PC-9 (cell line): ENCODE measurements around the gene TRPV6. TPM values are rescaled to one million over a fixed set of nuclear protein-coding genes. Genes with fewer than 3 reads are reported as not detected.

ENCODE experiments used
- BruUV-seq: library from RNA; stranded (reverse); fragments of 400-500 nt; replicated peaks from 2 replicates; lab custom pipeline; 2021; lab: Mats Ljungman, UMichigan
- CTCF ChIA-PET: fragments of 300-600 bp; sonication (Branson Sonifier 250); formaldehyde crosslinking; loops from one replicate; lab custom pipeline; 2022; ENCODE audit warnings: antibody characterized with exemption; lab: Charles Lee
- POLR2A ChIA-PET: fragments of 300-600 bp; sonication (Branson Sonifier 250); formaldehyde crosslinking; loops from one replicate; lab custom pipeline; 2022; ENCODE audit warnings: antibody characterized with exemption; ENCODE audit not compliant: unreplicated experiment; lab: Charles Lee
- DNase-seq, 2 experiments: peaks; one replicate each; pipeline versions ENCODE4 v3.0.0 to v3.0.0-alpha.2; 2015 to 2022; ENCODE audit warnings: mixed read lengths in 1 of 2
- H2AFZ ChIP-seq: fragments of 200-600 bp; sonication (generic); 2 replicates; pipeline ENCODE4 v1.8.1; 2017; ENCODE audit warnings: antibody characterized with exemption
- H3F3A ChIP-seq: fragments of 200-600 bp; sonication (generic); 2 replicates; pipeline ENCODE4 v1.8.1; 2017; ENCODE audit warnings: antibody characterized with exemption, mild to moderate bottlenecking, low read depth; ENCODE audit not compliant: insufficient read depth
- H3K27ac ChIP-seq: fragments of 200-600 bp; sonication (generic); 2 replicates; pipeline ENCODE4 v1.6.1; 2016; ENCODE audit warnings: mixed run types
- H3K27me3 ChIP-seq: fragments of 200-600 bp; sonication (generic); 2 replicates; pipeline ENCODE4 v1.6.1; 2016; ENCODE audit warnings: low read depth, mixed run types; ENCODE audit not compliant: insufficient read depth
- H3K36me3 ChIP-seq: fragments of 200-600 bp; sonication (generic); 2 replicates; pipeline ENCODE4 v1.6.1; 2016; ENCODE audit warnings: low read depth, mixed run types
- H3K4me1 ChIP-seq: fragments of 200-600 bp; sonication (generic); replicated peaks from 2 replicates; pipeline ENCODE4 v1.6.1; 2016; ENCODE audit warnings: mixed run types; ENCODE audit not compliant: insufficient read depth
- H3K4me2 ChIP-seq: fragments of 200-600 bp; sonication (generic); 2 replicates; pipeline ENCODE4 v1.6.1; 2017; ENCODE audit warnings: mixed run types
- H3K4me3 ChIP-seq: fragments of 200-600 bp; sonication (generic); 2 replicates; pipeline ENCODE4 v1.6.1; 2016; ENCODE audit warnings: mixed run types
- H3K79me2 ChIP-seq: fragments of 200-600 bp; sonication (generic); 2 replicates; pipeline ENCODE4 v1.6.1; 2017; ENCODE audit warnings: low read depth, mixed run types
- H3K9me2 ChIP-seq: fragments of 200-600 bp; sonication (generic); 2 replicates; pipeline ENCODE4 v1.8.1; 2017; ENCODE audit warnings: mild to moderate bottlenecking; ENCODE audit not compliant: insufficient read depth
- H3K9me3 ChIP-seq: fragments of 200-600 bp; sonication (generic); 2 replicates; pipeline ENCODE4 v1.8.1; 2016; ENCODE audit warnings: low read depth; ENCODE audit not compliant: insufficient read depth
- H4K20me1 ChIP-seq: fragments of 200-600 bp; sonication (generic); 2 replicates; pipeline ENCODE4 v1.8.1; 2017; ENCODE audit not compliant: insufficient read depth
- EZH2 ChIP-seq: fragments of 200-600 bp; sonication (generic); IDR thresholded peaks from 2 replicates; pipeline ENCODE4 v1.8.0; 2017; ENCODE audit warnings: antibody characterized with exemption, low read depth
- intact Hi-C: fragments of 100-400 bp; cut with micrococcal nuclease; formaldehyde crosslinking; loops from one replicate; pipeline ENCODE4 v1.10.0; 2022; ENCODE audit not compliant: unreplicated experiment
- total RNA-seq: library from RNA; stranded (reverse); gene quantifications from 2 replicates; pipeline ENCODE4 v1.2.3, GENCODE V29; 2021
- TF ChIP-seq, protein P1 (sequence below): fragments of 200-600 bp; sonication (generic); conservative IDR thresholded peaks from 2 replicates; pipeline ENCODE4 v1.6.1; 2017; ENCODE audit warnings: mixed run types, antibody characterized with exemption, mild to moderate bottlenecking, moderate library complexity

TRPV6 gene
- total RNA-seq, 1 experiment from 2014 or later = 14.7 TPM

DNA sequence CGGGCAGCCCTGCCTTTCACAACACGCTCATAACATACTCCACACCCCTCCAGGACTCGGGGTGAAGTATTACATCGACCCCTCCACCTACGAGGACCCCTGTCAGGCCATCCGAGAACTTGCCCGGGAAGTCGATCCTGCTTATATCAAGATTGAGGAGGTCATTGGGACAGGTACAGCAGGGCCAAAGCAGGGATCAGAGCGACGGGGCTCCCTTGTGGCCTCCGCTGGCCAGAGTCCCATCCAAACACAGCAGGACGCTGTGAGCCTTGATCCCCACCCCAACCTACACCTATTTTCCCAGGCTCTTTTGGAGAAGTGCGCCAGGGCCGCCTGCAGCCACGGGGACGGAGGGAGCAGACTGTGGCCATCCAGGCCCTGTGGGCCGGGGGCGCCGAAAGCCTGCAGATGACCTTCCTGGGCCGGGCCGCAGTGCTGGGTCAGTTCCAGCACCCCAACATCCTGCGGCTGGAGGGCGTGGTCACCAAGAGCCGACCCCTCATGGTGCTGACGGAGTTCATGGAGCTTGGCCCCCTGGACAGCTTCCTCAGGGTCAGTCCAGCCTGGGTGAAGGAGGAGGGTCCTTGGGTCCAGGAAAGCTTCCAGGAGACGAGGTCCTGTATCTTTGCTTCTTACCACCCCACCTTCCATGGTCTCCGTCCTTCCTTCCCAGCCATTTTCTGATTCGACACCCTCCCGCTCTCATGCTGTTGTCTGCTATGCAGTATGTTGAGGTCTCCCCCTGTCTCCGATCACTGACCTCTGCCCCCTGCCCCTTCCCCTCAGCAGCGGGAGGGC, 17.2 kb downstream of the TRPV6 start:
- Histone ChIP-seq H3K4me3 (no peak overlapping the region), H3K4me1 (no peaks in the 10 kb centered on the region), H3K79me2 (no peaks in the 10 kb centered on the region), H3F3A (peaks cover 12% of the 10 kb centered on the region; the same call in 1 of the 2 replicates), H3K27me3 (no peaks in the 10 kb centered on the region), H3K36me3 (peaks cover 11% of the 10 kb centered on the region; the same call in 1 of the 2 replicates), H2AFZ (no peak overlapping the region), H3K27ac (no peak overlapping the region), H3K4me2 (no peak overlapping the region), H3K9me2 (no peaks in the 10 kb centered on the region), H3K9me3 (no peaks in the 10 kb centered on the region), H4K20me1 (no peaks in the 10 kb centered on the region)
- peak in 1 of 2 experiments; percentile 13 for DNase-seq
- ChIA-PET POLR2A (interaction anchor here (0.6 to 0.7 kb wide), 2 partner anchors 130 to 133 kb away, joined by 4 to 6 read pairs; no protein-coding TSS in a partner anchor), CTCF (no interaction called here)
- BruUV-seq = no TSS peak
- intact Hi-C loops = loop anchor here (5.0 kb wide), 1 partner anchor 236 kb away; no protein-coding TSS in a partner anchor
- TF ChIP-seq, protein P1, sequence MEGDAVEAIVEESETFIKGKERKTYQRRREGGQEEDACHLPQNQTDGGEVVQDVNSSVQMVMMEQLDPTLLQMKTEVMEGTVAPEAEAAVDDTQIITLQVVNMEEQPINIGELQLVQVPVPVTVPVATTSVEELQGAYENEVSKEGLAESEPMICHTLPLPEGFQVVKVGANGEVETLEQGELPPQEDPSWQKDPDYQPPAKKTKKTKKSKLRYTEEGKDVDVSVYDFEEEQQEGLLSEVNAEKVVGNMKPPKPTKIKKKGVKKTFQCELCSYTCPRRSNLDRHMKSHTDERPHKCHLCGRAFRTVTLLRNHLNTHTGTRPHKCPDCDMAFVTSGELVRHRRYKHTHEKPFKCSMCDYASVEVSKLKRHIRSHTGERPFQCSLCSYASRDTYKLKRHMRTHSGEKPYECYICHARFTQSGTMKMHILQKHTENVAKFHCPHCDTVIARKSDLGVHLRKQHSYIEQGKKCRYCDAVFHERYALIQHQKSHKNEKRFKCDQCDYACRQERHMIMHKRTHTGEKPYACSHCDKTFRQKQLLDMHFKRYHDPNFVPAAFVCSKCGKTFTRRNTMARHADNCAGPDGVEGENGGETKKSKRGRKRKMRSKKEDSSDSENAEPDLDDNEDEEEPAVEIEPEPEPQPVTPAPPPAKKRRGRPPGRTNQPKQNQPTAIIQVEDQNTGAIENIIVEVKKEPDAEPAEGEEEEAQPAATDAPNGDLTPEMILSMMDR = no peak
- TF ChIP-seq EZH2 = no peak

DNA sequence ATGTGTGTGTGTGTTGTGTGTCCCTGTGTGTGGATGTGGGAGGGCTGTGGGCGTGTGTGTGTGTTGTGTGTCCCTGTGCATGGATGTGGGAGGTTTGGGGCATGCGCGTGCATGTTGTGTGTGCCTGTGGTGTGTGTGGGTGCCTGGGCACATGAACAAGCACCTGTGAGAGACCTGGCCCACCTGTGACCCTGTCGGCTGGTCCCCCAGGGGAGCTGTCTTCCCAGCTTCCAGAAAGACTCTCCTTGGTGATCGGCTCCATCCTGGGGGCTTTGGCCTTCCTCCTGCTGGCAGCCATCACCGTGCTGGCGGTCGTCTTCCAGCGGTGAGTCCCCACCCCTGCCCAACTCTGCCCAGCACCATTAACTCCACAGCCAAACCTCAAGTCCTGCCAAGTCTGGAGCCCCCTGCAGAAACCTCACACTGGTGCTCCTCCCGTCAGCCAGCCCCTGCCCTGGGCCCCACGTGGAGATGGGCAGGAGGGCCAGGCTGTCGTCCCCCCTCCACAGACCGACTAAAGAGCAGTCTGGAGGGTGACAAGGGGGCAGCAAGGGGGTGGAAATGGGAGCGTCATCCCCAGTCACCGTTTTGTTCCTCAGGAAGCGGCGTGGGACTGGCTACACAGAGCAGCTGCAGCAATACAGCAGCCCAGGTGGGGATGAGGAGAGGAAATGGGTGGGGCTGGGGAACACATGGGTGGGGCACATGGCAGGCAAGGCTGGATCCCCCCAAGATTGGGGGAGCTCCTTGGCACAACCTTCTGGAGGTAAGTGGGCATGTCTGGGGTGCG, 18.0 kb downstream of the TRPV6 start:
- intact Hi-C loops = loop anchor here (2.0 to 5.0 kb wide), 2 partner anchors 235 to 333 kb away; no protein-coding TSS in a partner anchor
- POLR2A ChIA-PET = no interaction called here
- H3K27ac ChIP-seq = no peak overlapping the region
- CTCF ChIA-PET = no interaction called here
- TF ChIP-seq EZH2 = no peak
- TF ChIP-seq, protein P1 = no peak
- H3K9me2 ChIP-seq = no peaks in the 10 kb centered on the region
- H3F3A ChIP-seq = peaks cover 6% of the 10 kb centered on the region; the same call in 1 of the 2 replicates
- H3K4me2 ChIP-seq = no peak overlapping the region
- H3K9me3 ChIP-seq = no peaks in the 10 kb centered on the region
- H3K4me3 ChIP-seq = no peak overlapping the region
- H2AFZ ChIP-seq = no peak overlapping the region
- no peaks in the 10 kb centered on the region for H3K79me2 ChIP-seq
- BruUV-seq = no TSS peak
- peak in 1 of 2 experiments; percentile 10 for DNase-seq
- H3K4me1 ChIP-seq = no peaks in the 10 kb centered on the region
- no peaks in the 10 kb centered on the region for H3K27me3 ChIP-seq
- H3K36me3 ChIP-seq = peaks cover 16% of the 10 kb centered on the region; the same call in 1 of the 2 replicates
- no peaks in the 10 kb centered on the region for H4K20me1 ChIP-seq

DNA sequence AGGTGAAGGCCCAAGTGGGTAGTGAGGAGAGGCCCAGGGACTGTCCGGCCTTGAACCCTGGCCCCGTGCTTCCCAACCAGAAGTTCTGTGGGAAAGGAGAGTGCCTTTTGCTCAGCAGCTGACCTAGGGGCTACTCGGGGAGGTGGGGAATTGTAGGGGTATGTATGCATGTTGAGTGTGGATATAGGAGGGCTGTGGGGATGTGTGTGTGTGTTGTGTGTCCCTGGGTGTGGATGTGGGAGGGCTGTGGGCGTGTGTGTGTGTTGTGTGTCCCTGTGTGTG, 18.5 kb downstream of the TRPV6 start:
- H3K4me2 ChIP-seq = no peak overlapping the region
- H3K36me3 ChIP-seq = peaks cover 22% of the 10 kb centered on the region; the same call in 1 of the 2 replicates
- no peak overlapping the region for H3K27ac ChIP-seq
- ChIA-PET POLR2A (no interaction called here), CTCF (no interaction called here)
- H4K20me1 ChIP-seq = no peaks in the 10 kb centered on the region
- H3K9me2 ChIP-seq = no peaks in the 10 kb centered on the region
- H3K27me3 ChIP-seq = no peaks in the 10 kb centered on the region
- BruUV-seq = no TSS peak
- H3K4me3 ChIP-seq = no peak overlapping the region
- no peaks in the 10 kb centered on the region for H3K4me1 ChIP-seq
- no peak overlapping the region for H2AFZ ChIP-seq
- peaks cover 2% of the 10 kb centered on the region; the same call in 1 of the 2 replicates for H3F3A ChIP-seq
- TF ChIP-seq, protein P1 = no peak
- TF ChIP-seq EZH2 = no peak
- H3K9me3 ChIP-seq = no peaks in the 10 kb centered on the region
- no peaks in the 10 kb centered on the region for H3K79me2 ChIP-seq
- peak in 1 of 2 experiments; percentile 8 for DNase-seq
- intact Hi-C loops = loop anchor here (2.0 to 5.0 kb wide), 2 partner anchors 235 to 332 kb away; no protein-coding TSS in a partner anchor
